Large intestine (tissue), 3 donors: ENCODE data around the gene KCNQ1. TPM values are rescaled to one million over a fixed set of nuclear protein-coding genes. Genes with fewer than 3 reads are reported as not detected.
A peak's percentile ranks its signal among the peaks of the same experiment; 100 is the strongest.

Source experiments
- DNase-seq, 2 donors: peaks; one replicate each; pipeline versions ENCODE4 v3.0.0 to v3.0.0-alpha.2; 2013
- H3K27ac ChIP-seq: one replicate; pipeline ENCODE4 v1.5.1; 2013; ENCODE audit warnings: low read length
- H3K27me3 ChIP-seq: 2 replicates; pipeline ENCODE4 v1.6.1; 2013; ENCODE audit warnings: low read length; ENCODE audit not compliant: control insufficient read depth, insufficient read depth
- H3K36me3 ChIP-seq: 2 replicates; pipeline ENCODE4 v1.6.1; 2013; ENCODE audit warnings: low read length; ENCODE audit not compliant: control insufficient read depth, insufficient read depth
- H3K4me1 ChIP-seq: one replicate; pipeline ENCODE4 v1.6.1; 2013; ENCODE audit warnings: low read length; ENCODE audit not compliant: control insufficient read depth, insufficient read depth
- H3K4me3 ChIP-seq: one replicate; pipeline ENCODE4 v1.5.1; 2013; ENCODE audit warnings: low read length
- H3K9me3 ChIP-seq: one replicate; pipeline ENCODE4 v1.6.1; 2013; ENCODE audit warnings: mild to moderate bottlenecking, low read depth, low read length, moderate library complexity; ENCODE audit not compliant: control insufficient read depth
- WGBS: methylation state at CpG from one replicate; pipeline ENCODE4 v1.1.5; 2013; ENCODE audit warnings: low lambda C conversion rate; ENCODE audit not compliant: insufficient coverage; 5-methylcytosine and 5-hydroxymethylcytosine counted together
- polyA plus RNA-seq: library from polyadenylated mRNA; unstranded; fragments of 120-200 nt; gene quantifications from one replicate; pipeline ENCODE4 v1.2.1, GENCODE V29; 2013

The KCNQ1 gene
- polyA plus RNA-seq, 1 donor = 19.5 TPM

DNA sequence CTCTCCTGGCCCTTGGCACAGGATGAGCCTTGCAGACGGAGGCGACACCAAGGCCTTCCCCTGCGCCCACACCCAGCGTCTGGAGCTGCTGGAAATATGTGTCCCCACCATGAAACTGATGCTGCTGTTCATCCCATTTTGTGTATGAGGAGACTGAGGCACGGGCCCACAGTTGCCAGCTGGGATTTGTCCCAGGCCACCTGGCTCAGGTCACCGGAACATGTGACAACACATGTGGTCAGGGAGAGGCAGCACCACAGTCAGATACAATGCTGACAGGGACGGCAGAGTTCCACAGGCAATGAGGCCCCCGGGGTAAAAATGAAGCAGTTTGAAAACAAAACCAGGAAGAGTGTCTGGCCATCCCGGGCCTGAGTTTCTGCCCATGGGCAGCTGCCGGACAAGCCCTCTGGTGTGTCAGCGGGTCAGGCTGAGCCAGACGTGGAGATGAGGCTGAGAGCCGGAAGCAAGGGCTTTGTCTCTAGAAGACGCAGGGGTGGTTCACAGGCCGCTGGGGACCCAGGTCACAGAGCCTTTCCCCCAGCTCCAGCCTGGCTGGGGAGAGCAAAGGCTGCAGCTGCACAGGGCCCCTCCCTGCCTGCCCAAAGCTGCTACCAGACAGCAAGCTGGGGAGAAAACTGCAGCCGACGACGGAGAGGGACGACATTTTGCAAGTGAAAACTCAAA lies 360.0 kb downstream of the KCNQ1 start:
- WGBS = no CpG with 5 or more reads among the region's 19 CpGs
- Histone ChIP-seq H3K4me1 (peaks cover 10% of the 10 kb centered on the region), H3K27me3 (peaks cover 11% of the 10 kb centered on the region), H3K27ac (no peak overlapping the region), H3K9me3 (peaks cover 7% of the 10 kb centered on the region), H3K36me3 (no peaks in the 10 kb centered on the region), H3K4me3 (no peak overlapping the region)
- no peak for DNase-seq

DNA sequence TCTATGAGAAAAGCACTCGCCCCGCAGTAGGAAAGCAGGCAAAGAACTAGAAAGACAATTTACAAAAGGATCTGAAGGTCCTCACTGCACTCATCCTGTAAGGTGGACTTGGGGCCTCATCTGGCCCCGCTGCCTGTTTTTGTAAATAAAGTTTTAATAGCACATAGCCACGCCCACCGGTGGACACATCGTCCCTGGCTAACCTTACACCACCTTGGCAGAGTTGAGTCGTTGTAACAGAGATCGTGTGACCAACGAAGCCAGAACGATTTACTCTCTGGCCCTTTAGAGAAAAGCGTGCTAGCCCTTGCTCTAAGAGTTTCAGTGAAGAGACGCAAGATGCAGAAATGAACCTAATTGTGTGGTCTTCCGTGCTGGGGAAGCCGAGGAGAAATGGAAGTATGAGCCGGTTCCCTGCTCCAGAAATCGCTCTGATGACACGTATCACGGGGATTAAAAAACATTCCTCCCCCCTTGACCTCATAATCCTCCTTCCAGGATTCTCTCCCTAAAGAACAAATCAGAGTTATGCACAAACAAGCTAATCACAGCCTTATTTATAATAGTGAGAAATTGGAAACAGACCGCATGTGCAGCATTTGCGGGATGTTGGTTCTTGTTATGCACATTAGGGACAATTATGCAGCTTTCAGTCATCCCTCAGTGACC lies 360.7 kb downstream of the KCNQ1 start:
- no peak for DNase-seq
- peaks cover 11% of the 10 kb centered on the region for H3K27me3 ChIP-seq
- H3K9me3 ChIP-seq = peaks cover 5% of the 10 kb centered on the region
- H3K36me3 ChIP-seq = no peaks in the 10 kb centered on the region
- 100% methylated on average over 3 of the region's 20 CpGs for whole genome bisulfite sequencing
- peaks cover 10% of the 10 kb centered on the region for H3K4me1 ChIP-seq
- no peak overlapping the region for H3K4me3 ChIP-seq
- H3K27ac ChIP-seq = no peak overlapping the region

DNA sequence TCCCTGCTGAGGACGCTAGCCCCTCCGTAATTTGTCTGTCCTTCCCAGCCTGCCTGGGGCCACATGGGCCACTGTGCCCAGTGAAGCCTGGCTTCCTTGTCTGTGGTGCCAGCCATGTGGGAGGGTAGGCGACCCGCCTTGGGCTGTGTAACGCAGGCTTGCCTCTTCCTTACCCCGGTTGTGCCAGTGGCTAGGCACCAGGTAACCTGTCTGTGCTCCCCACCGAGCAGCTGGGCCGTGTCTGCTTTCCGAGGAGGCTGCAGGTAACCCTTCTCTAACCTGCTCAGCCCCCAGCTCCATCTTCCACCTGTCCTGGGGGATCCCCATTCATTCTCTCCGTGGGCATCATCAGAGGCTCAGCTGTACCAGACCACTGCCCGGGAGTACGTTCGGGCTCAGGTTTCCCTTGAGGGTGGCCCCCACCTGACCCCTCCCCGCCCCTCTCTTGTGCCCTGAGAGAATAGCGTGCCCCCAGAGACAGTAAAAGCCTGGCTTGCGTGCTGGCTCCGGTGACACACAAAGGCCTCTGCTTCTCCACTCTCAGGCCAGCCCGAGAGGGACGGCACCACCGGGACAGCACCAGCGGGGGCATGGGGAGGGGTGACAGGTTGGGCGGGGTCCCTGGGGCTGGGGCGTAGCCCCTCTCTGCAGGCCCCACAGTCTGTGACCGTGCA lies 361.7 kb downstream of the KCNQ1 start:
- H3K9me3 ChIP-seq = peaks cover 9% of the 10 kb centered on the region
- WGBS = 80% methylated on average over 1 of the region's 24 CpGs
- no peak overlapping the region for H3K27ac ChIP-seq
- H3K36me3 ChIP-seq = no peaks in the 10 kb centered on the region
- H3K27me3 ChIP-seq = peaks cover 11% of the 10 kb centered on the region
- peaks cover 16% of the 10 kb centered on the region for H3K4me1 ChIP-seq
- no peak overlapping the region for H3K4me3 ChIP-seq
- DNase-seq = no peak

DNA sequence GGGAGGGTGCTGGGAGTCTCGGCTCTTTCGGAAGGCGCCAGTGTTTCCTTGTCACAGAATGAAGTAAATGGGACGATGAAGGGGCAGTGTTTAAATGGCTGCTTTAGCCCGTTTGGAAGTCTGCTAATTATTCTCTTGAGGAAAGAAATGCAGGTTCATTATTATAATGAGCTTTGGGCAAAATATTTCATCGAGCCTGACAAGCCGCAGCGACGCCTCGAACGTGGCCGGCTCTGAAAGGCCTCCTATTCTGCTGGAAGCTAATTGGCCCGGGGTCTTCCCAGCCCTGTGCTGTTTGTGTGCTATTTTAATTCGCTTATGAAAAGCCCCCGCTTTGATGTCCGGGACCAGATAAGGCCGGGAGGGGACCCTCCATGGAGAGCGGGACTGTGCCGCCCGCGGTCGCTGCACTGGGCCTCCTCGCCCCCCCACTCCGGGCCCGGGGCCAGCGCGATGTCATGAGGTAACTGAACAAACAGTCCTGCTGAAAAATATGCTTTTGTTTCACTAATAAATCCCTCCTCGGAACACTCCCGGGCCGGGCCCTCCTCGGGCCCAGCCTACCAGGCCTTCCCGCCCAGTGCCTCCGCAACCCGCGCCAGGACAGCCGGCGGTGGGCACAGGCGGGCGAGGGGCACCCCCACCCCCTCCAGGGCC lies 362.3 kb downstream of the KCNQ1 start:
- H3K27me3 ChIP-seq = peaks cover 11% of the 10 kb centered on the region
- no peak overlapping the region for H3K4me3 ChIP-seq
- H3K27ac ChIP-seq = no peak overlapping the region
- peak; percentile 38 to 53 for DNase-seq
- 67% methylated on average over 3 of the region's 39 CpGs for WGBS
- H3K9me3 ChIP-seq = peaks cover 9% of the 10 kb centered on the region
- H3K4me1 ChIP-seq = peaks cover 23% of the 10 kb centered on the region
- H3K36me3 ChIP-seq = no peaks in the 10 kb centered on the region

DNA sequence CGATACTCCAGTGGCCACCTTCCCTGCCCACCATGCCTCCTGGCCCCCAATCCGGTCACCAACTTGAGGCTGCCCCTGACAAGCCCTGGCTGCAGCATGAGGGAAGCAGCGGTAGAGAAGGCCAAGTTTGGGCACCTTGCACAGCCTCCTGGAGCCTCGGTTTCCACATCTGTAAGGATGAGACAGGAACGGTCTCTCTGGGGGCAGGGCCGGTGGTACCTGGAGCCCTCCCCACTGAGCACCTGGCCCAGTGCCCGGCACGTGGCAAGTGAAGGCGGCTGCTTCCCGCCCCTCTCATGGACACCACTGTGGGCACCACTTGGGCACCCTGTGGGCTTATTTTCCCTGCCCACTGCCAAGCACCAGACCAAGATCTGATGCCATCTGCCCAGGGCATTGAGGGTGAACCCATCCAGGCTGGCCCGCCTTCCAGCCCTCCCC lies 363.0 kb downstream of the KCNQ1 start:
- peaks cover 9% of the 10 kb centered on the region for H3K9me3 ChIP-seq
- peaks cover 30% of the 10 kb centered on the region for H3K4me1 ChIP-seq
- no peak overlapping the region for H3K27ac ChIP-seq
- H3K27me3 ChIP-seq = peaks cover 11% of the 10 kb centered on the region
- 60% methylated on average over 1 of the region's 11 CpGs for WGBS
- no peak overlapping the region for H3K4me3 ChIP-seq
- no peaks in the 10 kb centered on the region for H3K36me3 ChIP-seq
- DNase-seq = no peak

DNA sequence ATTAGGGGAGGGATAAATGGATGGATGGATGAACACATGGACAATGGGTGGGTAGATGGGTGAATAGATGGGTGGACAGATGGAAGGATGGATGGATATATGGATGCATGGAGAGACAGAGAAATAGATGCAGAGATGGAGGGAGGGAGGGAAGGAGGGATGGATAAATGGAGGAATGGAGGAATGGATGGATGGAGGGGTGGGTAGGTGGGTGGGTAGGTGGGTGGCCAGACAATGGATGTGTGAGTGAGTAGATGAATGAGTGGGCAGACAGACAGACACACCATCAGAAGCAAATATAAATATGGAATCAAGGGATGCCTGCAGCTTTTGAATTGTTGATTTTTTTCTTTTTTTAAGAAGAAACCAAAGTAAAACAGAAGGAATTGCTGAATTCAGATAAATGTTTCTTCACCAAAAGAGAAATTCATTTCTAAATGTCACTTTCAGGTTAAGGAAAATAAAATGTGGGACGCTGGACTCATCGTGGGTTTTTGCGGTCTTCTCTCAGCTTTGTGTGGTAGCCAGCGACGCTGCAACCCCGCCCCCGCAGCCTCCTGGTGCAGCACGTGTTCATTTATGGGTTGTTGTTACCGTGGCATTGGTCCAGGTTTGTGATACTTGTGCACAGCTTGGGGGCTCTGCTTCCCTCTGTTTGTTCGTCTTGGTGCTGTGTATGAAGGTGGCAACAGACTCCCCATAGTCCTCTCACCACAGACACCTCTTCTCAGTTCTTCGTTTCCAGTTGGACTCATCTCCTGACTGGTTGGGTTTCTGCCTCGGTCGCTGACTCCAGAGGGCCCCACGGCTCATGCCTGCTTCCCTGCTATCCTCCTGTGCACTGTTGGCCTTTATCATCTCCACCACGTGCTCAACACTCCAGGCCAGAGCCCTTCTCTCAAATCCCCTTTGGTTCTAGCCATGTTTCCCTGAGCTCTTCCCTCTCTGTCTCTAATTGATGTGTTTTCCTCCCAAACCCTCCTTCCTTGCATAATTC lies 364.3 kb downstream of the KCNQ1 start:
- Histone ChIP-seq H3K27ac (no peak overlapping the region), H3K4me1 (peaks cover 36% of the 10 kb centered on the region), H3K4me3 (no peak overlapping the region), H3K36me3 (no peaks in the 10 kb centered on the region), H3K9me3 (peaks cover 9% of the 10 kb centered on the region), H3K27me3 (peaks cover 11% of the 10 kb centered on the region)
- DNase-seq = no peak
- 60% methylated on average over 1 of the region's 15 CpGs for WGBS

DNA sequence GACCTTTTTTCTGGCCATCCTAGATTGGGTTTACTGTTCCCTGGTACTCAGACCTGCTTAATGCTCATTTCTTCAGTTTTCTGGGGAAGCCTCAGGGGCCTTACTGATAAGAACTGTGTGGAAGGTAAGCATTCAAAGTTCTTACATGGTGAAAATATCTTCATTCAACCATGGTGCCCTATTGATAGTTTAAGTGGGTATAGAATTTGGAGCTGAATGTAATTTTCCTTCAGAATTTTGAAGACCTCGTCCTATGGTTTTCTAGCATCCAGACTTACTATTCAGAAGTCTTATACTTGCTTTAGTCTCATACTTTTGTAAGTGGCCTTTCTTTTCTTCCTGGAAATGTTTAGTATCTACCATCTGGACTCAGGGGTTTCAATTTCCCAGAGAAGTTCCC lies 365.0 kb downstream of the KCNQ1 start:
- H3K27me3 ChIP-seq = peaks cover 11% of the 10 kb centered on the region
- peaks cover 36% of the 10 kb centered on the region for H3K4me1 ChIP-seq
- no peak overlapping the region for H3K27ac ChIP-seq
- no CpG with 5 or more reads among the region's 1 CpG for WGBS
- H3K36me3 ChIP-seq = no peaks in the 10 kb centered on the region
- no peak overlapping the region for H3K4me3 ChIP-seq
- H3K9me3 ChIP-seq = peaks cover 9% of the 10 kb centered on the region
- no peak for DNase-seq

DNA sequence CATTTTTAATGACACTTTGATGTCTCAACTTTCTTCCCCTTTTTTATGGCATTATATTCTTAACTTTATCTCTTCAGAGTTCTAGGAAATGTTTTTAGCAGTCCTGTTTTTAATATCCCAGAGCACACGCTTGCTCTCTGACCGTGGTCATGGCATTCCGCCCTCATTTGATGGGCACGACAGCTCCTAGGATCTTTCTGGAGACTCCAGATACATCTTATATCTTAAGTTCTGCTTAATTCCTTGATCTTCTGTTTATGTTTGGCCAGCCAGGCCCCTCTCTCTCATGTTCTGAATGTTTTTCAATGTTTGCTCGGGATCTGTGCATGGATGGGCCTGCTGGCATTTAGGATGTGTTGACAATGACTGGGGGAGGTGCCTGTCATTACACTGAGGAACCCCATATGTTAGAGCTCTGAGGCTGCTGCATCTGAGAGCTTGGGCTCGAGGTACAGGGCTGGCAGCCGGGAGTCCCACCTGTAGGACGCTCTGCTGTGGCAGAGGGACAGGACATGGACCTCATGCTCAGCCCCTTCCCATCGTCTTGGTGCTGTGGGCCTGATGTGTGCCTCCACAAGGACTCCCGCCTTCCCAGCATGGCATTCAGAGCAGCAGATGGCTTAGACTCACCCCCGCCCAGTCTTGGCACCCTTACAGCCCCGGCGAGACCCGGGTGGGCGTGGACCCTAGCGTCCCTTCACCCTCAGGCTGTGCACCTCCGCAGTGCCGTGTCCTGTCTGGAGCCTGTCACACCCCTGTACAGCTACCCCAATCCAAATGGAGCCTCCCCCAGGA lies 365.8 kb downstream of the KCNQ1 start:
- Histone ChIP-seq H3K27me3 (peaks cover 11% of the 10 kb centered on the region), H3K27ac (no peak overlapping the region), H3K36me3 (no peaks in the 10 kb centered on the region), H3K9me3 (peaks cover 12% of the 10 kb centered on the region), H3K4me3 (no peak overlapping the region), H3K4me1 (peaks cover 36% of the 10 kb centered on the region)
- WGBS = no CpG with 5 or more reads among the region's 18 CpGs
- DNase-seq = no peak
